ENCODE data around the gene OR2L5.

OR2L5 gene, protein sequence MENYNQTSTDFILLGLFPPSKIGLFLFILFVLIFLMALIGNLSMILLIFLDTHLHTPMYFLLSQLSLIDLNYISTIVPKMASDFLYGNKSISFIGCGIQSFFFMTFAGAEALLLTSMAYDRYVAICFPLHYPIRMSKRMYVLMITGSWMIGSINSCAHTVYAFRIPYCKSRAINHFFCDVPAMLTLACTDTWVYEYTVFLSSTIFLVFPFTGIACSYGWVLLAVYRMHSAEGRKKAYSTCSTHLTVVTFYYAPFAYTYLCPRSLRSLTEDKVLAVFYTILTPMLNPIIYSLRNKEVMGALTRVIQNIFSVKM

GRCh38 chr1:248013229-248013710 lies at the start of gene OR2L5:
Gene OR2L5 (plus strand): TSS chr1:248013660. CDS start chr1:248021948, 8,288 bp downstream.
- no peak for DNase-seq

GRCh38 chr1:247964933-247965332 lies 48.5 kb upstream of the OR2L5 start, which contains the start of gene OR2AK2:
Gene OR2AK2 (plus strand): TSS chr1:247965233. CDS start chr1:247965377, 144 bp downstream.
- no peak for DNase-seq

DNA sequence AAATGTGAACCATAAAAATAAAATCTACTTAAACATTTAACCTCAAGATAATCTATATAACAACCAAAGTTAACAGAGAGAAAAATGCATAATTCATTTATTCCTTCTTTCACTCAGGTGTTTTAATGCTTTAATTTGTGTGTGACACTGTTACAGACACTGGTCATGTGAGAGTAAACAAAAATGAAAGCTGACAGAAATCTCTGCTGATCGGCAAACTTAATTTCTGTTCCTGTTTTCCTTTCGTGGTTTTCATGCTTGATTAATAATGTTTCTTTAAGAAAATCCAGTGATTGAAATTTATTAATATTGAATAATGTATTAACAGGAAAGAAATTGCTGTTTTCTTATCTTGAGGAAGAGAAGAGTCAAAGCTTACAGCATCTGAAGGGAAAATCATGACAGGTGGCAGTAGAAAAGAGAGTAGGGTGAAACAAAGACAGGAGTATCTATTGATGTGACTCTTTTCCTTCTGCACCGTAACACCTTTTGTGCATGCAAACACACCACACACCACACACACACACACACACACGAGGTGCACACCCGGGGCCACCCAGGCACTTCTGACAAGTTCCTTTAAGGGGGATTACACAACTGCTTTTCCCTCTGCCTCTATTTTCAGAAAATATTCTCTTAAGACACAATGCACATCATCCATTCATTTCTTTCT lies 46.8 kb upstream of the OR2L5 start:
- no peak for DNase-seq

DNA sequence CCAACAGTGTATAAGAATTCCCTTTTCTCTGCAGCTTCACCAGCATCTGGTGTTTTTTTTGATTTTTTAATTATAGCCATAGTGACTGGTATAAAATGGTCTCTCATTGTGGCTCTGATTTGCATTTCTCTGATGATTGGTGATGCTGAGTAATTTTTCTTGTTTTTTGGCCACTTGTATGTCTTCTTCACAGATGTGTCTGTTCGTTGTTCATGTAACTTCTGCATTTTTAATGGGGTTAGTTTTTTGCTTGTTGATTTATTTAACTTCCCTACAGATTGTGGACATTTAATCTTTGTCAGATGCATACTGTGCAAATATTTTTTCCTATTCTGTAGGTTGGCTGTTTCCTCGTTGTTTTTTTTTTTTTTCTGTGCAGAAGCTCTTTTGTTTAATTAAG lies 20.5 kb upstream of the OR2L5 start:
- no peak for DNase-seq

- DNase-seq: no peak
These were observed 14.6 kb upstream of the OR2L5 start for GRCh38 chr1:247998811-247999210.

DNA sequence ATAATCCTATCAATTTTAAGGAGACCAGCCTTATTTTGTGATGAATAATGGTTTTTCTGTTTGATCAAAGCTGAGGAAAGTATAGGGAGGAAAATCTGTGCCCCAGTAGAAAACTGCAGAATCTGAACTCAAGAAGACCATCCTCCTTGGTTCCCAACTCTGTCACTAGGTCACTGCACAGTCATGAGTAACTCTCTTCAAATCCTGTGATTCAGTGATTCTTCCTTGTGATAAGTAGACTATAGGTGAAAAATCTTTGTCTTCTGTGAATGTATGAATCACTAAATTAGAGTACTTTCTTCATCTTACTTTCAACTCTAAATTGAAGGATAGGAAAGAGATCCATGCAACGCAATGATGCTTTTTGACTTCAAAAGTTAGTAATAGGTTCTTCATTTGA lies 13.3 kb upstream of the OR2L5 start:
- DNase-seq: no peak

GRCh38 chr1:248007778-248008177 lies 5.7 kb upstream of the OR2L5 start:
- DNase-seq: no peak

DNA sequence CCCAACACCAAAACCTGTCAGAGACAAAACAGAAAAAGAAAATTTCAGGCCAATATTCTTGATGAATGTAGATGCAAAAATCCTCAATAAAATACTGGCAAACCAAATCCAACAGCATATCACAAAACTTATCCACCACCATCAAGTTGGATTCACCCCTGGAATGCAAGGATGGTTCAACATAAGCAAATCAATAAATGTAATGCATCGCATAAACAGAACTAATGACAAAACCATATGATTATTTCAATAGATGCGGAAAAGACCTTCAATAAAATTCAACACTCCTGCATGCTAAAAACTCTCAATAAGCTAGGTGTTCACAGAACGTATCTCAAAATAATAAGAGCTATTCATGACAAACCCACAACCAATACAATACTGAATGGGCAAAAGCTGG lies 3.8 kb upstream of the OR2L5 start:
- no peak for DNase-seq

DNA sequence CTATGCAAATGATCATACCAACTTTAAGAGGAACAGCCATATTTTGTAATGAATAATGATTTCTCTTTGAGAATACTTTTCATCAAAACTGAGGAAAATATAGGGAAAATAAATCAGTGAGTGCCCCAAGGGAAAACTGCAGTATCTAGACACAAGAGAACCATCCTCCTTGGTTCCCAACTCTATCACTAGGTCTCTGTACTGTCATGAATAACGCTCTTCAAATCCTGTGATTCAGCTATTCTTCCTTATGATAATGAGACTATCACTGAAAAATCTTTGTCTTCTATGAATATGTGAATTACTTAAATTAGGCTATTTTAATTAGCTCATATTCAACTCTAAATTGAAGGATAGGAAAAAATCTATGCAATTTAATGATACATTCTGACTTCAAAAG lies 2.3 kb downstream of the OR2L5 start:
- no peak for DNase-seq

DNA sequence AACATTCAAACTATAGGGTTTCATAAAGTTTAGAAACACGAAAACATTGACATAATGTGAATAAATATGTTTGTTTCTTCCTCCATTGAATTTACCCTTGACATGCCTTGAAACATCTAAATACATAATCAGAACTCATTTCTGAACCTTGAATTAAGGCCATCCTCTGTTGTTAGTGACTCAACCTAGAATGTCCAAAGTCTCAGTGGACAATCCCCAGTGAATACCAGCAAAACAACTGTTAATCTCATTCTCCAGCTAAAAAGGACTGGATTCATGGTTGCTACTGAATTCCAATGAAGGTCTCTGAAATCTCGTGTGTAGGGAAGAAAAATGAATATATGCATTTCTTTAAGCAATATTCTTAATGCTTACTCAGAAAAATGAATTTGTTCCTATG lies 16.3 kb downstream of the OR2L5 start, which contains the start of gene OR2L2:
Gene OR2L2, plus strand, starts transcription at position 301 of the 400 bp plus-strand sequence. CDS start 8,198 bp downstream, outside the sequence.
- DNase-seq: no peak

DNA sequence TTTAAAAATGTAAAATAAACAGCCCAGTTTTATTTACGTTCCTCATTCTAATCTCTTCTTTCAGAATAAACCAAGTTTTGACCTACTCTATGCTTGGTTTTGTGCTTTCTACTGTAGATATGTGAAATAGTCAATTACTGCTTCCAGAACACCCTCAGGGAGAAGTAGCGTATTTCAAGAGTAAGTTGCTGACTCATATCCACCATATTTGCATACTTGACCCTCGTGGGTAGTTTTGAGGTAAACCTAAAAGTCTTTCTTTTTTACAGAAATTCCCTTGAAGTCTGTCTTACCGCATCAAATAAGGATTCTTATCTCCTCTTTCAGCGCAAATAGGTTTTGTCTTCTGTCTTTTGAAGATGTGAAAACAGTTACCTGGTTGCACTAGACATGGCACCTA lies 31.7 kb downstream of the OR2L5 start:
- no peak for DNase-seq

DNA sequence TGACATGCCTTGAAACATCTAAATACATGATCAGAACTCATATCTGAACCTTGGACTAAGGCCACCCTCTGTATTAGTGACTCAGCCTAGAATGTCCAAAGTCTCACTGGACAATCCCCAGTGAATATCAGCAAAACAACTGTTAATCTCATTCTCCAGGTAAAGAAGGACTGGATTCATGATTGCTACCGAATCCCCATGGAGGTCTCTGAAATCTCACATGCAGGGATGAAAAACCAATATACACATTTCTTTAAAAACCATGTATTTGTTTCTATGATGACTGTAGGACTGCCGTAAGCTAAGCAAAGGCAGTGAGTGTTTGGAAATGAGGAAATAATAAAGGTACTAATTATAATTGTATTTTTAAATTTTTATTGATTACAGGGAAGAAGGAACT lies 33.1 kb downstream of the OR2L5 start, which contains the start of gene OR2L3:
Gene OR2L3, plus strand, starts transcription at position 301 of the 400 bp plus-strand sequence. CDS start 13,846 bp downstream, outside the sequence.
- DNase-seq: no peak

GRCh38 chr1:248047008-248047407 lies 33.5 kb downstream of the OR2L5 start:
- DNase-seq: no peak

DNA sequence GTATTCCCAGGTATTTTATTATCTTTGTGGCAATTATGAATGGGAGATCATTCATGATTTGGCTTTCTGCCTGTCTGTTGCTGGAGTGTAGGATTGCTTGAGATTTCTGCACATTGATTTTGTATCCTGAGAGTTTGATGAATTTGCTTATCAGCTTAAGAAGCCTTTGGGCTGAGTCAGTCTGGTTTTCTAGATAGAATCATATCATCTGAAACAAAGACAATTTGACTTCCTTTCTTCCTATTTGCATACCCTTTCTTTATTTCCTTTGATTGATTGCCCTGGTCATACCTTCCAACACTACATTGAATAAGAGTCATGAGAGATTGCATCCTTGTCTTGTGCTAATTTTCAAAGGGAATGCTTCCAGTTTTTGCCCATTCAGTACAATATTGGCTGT lies 41.2 kb downstream of the OR2L5 start:
- DNase-seq: no peak

- no peak for DNase-seq
These were observed 41.8 kb downstream of the OR2L5 start for GRCh38 chr1:248055261-248055660.

DNA sequence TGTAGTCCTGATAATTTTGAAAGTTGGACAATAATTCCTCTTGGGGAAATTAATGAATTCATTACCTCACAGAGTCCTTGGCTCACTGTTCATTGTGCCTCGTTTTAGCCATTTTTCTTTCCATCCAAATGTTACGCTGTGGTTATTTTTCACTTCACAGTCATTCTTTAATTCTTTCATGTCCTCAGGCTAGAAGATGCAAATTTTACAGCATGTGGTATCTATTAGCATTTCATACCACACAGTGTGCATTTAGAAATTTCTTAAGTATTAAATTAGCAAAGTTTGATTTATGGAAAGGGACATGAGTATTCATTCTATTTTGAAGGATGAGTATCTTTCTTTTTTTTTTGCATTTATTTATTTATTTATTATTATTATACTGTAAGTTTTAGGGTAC lies 51.6 kb downstream of the OR2L5 start:
- DNase-seq: peak; percentile 76

- no peak for DNase-seq
These were observed 52.1 kb downstream of the OR2L5 start for GRCh38 chr1:248065604-248066003.
